ENCODE data around the gene SYNGR3.
A peak's percentile ranks its signal among the peaks of the same experiment; 100 is the strongest.
"Not testable (repeated sequence)": the region's sequence is repeated elsewhere in the genome, so short reads cannot be mapped to it uniquely, and the experiment has no call there.

Gene SYNGR3

GRCh38 chr16:1989209-1990100, at the start of gene SYNGR3:
Gene SYNGR3 (plus strand): TSS chr16:1989970. CDS start chr16:1990103, 133 bp downstream.
- DNase-seq = no peak

GRCh38 chr16:1940273-1941161, 49.3 kb upstream of the SYNGR3 start:
- DNase-seq = no peak

GRCh38 chr16:1941162-1942046, 48.4 kb upstream of the SYNGR3 start:
- DNase-seq = no peak

GRCh38 chr16:1942047-1942809, 47.5 kb upstream of the SYNGR3 start:
- no peak for DNase-seq

- peak; percentile 99 for DNase-seq
Observed at GRCh38 chr16:1942810-1943726, 46.7 kb upstream of the SYNGR3 start, which contains the start of gene MSRB1. Gene MSRB1 (minus strand): TSS chr16:1943199. CDS start chr16:1943156, 43 bp downstream.

- no peak for DNase-seq
Observed at GRCh38 chr16:1944612-1945199, 45.1 kb upstream of the SYNGR3 start.

- no peak for DNase-seq
Observed at GRCh38 chr16:1945559-1946391, 44.0 kb upstream of the SYNGR3 start.

GRCh38 chr16:1946495-1947368, 43.0 kb upstream of the SYNGR3 start:
- no peak for DNase-seq

GRCh38 chr16:1947369-1947670, 42.5 kb upstream of the SYNGR3 start:
- no peak for DNase-seq

GRCh38 chr16:1949507-1949906, 40.3 kb upstream of the SYNGR3 start:
- DNase-seq = no peak

GRCh38 chr16:1950047-1950446, 39.7 kb upstream of the SYNGR3 start:
- DNase-seq = no peak

GRCh38 chr16:1950559-1950958, 39.2 kb upstream of the SYNGR3 start:
- DNase-seq = no peak

GRCh38 chr16:1953734-1954133, 36.0 kb upstream of the SYNGR3 start:
- no peak for DNase-seq

- DNase-seq = not testable (repeated sequence)
Observed at GRCh38 chr16:1957434-1958142, 32.2 kb upstream of the SYNGR3 start.

- DNase-seq = not testable (repeated sequence)
Observed at GRCh38 chr16:1958143-1958491, 31.7 kb upstream of the SYNGR3 start.

GRCh38 chr16:1958715-1959268, 31.0 kb upstream of the SYNGR3 start:
- no peak for DNase-seq

- peak; percentile 87 for DNase-seq
Observed at GRCh38 chr16:1959269-1960039, 30.3 kb upstream of the SYNGR3 start, which contains the start of gene NDUFB10. Gene NDUFB10 (plus strand): TSS chr16:1959538. CDS start chr16:1959625, 87 bp downstream.
